HG02623 (cell line): ENCODE data around the gene TELO2.
"Not testable (repeated sequence)": the region's sequence is repeated elsewhere in the genome, so short reads cannot be mapped to it uniquely, and the experiment has no call there.

Source experiments
- ATAC-seq: cut with Tn5 transposase; IDR thresholded peaks from one replicate; pipeline ENCODE4 v1.9.1; 2021; ENCODE audit warnings: moderate library complexity; ENCODE audit not compliant: unreplicated experiment

The TELO2 gene

DNA sequence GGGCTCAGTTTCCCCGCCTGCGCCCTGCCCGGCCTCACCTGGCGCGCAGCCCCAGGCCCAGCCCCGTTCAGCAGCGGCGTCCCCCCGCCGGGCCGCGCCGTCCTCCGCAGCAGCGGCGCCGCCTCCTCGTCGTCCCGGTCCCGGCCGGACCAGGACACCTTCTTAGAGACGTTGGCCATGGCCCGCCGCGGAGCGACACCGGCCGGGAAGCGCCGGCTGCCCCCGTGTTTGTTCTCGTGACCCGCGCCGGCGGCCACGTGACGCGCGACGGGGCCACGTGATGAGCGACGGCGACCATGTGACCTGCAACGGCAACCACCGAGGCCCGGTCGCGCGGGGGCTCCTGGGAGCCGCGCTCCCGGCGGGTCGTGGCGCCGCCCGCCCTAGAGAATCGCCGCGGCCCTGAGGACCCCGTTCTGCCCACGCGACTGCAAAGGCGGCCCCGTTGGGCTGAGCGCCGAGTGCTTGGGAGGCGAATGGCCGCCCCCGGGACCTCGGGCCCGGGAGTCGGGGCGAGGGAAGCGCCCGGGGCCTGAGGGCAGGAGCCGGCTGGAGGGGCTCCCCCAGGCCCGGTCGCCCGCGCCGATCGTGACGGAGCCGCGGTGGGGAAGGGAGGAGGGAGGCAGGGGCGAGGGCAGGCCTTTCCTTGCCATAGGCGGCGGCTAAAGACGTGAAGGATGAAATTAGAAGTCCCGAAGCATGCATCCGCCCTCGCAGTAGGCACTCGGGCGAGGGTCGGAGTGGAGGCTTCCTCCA lies 18.2 kb upstream of the TELO2 start, which contains the start of gene CLCN7:
CLCN7 (minus strand) TSS at position 233 of the 756 bp plus-strand sequence; CDS start at position 179, 54 bp downstream.
- ATAC-seq: peak; percentile 80

DNA sequence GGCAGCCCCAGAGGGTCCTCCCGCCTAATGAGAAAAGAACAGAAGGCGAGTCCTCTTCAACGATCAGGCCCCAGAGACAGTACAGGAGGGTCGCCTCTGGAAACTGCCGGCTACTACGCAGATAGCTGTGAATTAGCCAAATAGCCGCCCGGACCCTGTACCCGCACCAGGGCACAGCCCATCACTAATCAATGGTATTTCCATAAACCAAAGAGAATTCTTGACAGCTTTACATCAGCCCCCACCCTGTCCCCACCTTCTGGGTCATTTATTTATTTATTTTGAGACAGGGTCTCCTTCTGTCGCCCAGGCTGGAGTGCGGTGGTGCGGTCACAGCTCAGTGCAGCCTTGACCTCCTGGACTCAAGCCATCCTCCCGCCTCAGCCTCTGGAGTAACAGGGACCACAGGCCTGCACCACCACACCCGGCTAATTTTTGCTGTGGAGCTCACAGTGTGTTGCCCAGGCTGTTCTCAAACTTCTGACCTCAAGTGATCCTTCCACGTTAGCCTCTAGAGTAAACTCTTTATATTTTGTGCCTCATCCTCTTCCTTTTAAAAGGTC lies 17.5 kb upstream of the TELO2 start:
- peak; percentile 8 for ATAC-seq

DNA sequence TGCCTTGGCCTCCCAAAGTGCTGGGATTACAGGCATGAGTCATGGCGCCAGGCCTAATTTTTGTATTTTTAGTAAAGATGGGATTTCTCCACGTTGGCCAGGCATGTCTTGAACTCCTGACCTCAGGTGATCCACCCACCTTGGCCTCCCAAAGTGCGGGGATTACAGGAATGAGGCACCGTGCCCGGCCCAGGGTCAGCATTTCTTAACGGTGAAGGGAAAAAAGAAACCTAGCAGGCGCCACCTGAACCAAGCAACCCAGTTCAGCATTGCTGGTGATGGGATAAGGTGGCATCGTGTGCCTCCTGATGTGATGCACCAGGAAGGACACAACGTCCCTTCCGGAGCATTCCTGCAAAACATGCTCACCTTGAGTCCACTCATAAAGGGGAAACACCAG lies 16.1 kb upstream of the TELO2 start:
- no peak for ATAC-seq

DNA sequence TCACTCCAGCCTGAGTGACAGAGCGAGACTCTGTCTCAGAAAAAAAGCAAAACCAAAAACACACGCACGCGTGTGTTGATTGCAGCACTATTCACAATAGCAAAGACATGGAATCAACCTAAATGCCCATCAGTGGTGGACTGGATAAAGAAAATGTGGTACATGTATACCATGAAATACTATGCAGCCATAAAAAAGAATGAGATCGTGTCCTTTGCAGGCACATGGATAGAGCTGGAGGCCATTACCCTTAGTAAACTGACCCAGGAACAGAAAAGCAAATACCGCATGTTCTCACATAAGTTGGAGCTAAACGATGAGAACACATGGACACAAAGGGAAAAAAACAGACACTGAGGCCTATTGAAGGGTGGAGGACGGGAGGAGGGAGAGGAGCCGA lies 14.2 kb upstream of the TELO2 start:
- not testable (repeated sequence) for ATAC-seq

DNA sequence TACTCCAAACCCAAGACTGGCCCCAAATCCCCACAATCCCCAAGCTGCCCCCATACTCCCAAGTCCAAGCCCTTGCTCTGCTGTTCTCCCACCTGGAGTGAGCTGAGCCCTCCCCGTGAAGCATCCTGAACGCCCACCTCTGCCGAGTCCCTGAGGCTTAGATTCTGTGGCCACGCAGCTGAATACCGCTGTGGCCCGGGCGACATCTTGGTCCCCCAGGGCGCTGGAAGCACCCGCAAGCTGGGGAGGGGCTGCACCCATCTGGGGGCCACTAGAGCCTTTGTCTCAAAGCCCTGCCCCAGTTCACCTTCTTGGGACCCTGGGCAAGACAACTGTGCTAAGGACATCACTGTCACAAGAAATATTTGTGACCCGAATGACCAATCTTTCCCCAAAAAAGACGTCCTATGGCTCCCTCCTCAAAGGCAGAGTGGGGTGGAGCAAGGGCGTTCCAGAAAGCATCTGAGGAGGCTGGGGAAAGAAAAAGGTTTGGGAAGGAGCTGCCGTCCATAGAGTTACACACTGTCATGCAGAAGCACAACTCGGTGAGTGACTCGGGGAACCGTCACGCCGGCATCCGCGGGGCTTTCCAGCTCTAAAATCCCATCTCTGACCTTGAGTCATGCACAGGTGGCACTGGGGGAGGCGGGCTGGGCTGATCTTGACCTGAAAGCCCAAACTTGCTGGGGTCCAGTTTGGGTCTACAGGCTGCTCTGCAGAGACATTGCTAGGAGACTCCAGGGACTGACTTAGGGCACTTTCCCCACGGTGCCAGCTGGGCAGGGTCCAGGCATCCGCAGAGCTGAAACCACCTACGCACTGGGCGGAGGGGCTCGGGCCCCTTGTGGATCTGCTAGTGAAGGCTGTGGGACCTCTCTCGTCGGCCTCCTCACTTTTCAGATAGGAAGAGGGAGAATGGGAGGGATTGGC lies 11.0 kb upstream of the TELO2 start:
- ATAC-seq: no peak

DNA sequence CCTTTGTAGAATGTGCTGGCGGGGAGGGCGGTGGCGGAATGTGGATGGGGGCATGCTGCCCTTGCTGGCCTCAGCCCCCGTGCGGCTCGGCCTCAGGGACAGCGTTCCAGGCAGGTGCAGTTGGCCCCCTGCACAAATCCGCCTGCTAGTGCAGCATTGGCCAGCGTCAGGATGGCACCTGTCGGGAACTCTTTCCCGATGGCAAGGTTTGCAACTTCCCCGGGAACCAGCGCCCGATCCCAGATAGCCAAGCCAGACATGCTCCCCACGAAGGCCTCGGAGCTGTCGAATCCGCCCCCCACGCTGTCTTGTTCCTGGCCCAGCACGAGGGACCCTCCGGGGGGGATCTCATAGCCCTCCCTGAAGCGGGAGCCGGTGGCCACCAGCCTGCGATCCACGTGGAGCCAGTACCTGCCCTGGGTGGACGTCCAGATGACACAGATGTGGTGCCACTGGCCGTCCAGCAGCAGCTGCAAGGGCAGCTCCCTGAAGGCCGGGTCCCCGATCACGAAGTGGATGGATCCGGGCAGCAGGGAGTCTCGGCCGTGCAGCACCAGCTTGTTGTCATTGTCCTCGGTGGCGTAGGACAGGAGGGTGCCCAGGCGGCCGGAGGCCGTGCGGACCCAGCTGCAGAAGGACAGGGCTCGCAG lies 7.2 kb upstream of the TELO2 start:
- ATAC-seq: no peak

DNA sequence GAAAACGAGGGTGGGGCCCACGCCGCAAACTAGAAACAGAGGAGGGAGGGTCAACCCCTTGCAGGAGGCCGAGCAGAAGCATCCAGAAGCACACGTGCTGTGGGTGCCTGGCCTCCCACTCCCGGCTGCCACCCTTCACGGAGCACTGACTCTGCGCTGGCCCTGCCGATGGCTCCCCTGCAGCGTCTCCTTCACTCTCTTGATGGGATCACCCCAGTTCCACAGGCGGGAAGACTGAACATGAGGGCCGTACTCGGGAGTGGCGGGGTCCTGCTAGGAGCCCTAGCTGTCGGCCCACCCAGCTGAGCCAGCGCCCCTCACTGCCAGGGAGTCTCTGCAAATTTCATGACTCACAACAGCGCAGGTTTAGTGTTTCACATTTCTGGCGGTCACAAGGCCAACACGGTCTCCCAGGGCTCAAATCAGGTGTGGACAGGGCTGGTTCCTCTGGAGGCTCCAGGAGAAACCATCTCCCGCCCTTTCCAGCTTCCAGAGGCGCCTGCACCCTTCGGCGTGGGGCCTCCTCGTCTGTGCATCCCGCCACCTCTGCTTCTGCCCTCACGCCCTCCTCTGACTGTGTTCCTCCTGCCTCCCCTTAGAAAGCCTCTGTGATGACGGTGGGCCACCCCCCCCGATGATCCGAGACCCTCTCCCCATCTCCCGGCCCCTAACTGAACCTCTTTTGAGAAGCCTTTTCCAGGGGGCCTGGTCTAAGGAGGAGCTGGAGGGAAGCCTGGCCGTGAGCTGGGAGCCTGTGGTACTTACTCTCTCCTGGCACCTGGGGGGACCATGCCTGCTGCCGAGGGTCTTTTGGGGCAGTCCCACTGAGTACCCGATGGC lies 6.4 kb upstream of the TELO2 start:
- no peak for ATAC-seq

DNA sequence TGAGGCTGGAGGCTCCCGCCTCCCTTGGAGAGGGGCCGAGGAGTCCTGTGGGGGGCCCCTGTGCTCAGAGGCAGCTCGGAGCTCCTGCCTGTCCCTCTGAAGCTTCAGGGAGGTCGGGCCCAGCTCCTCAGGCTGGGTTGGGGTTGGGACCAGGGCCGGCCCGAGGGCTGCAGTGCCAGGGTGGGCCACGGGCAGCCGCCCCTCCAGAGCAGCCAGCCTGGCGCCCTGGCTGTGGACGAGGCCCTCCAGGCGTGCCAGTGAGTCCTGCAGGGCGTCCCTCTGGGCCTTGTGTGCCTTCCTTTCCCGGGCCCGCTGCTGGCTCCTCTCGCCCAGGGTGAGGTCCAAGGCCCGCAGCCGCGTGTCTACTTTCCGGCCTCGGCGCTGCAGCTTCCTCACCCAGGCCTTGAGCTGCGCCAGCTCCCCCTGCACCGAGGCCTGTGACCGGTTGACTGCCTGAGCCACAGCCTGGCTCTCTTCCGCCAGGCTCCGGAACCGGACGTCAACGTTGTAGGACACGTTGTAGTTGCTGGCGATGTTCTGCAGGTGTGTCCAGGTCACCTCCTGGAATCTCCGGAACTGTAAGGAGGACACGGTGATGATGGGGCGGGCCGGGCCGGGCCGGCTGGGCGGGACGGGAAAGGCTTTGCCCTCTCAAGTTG lies 5.6 kb upstream of the TELO2 start:
- ATAC-seq: no peak

DNA sequence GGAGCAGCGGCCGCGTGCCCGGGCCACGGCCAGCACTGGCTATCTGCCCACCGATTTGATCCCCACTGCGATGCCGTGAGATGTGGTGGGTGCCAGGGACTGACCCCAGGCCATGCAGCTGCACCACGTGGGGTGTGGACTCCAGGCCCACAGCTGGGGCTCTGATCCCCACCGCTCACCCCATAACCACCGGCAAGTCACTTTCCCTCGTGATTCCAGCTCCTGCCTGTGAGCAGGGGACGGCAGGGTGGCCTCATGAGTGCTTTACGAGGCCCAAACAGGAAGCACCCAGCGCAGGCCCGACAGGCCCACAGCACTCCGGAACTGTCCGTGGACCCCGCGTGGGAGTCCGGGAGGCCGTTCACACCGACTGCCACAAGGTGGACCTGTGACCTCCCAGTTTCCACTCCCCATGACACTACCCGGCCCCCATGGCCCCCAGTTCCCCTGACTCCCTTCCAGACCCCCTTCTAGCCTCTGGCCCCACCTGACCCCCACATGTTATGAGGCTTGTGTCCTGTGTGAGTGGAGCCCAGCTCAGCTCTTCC lies 5.0 kb upstream of the TELO2 start:
- no peak for ATAC-seq

DNA sequence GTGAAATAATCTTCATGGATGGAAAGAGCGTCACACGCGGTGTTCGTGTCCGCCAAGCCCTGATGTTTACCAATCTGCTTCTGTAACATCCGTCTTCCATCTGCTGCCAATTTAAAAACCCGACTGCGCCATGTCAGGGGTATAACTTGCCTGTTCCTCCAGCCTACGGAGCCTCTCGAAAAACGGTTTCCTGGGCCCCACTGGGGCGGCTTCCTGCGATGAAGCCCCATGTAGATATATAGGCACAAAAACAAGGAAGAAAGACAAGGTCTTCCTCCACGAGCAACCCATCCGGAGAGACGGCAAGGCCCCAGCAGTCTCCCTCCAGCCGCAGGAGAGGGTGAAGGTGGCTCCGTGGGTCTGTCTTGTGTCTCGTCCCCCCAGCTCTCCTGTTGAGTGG lies 4.5 kb upstream of the TELO2 start, which contains the start of gene PTX4:
PTX4 (minus strand) TSS at position 326 of the 400 bp plus-strand sequence; CDS start at position 291, 35 bp downstream.
- ATAC-seq: no peak

DNA sequence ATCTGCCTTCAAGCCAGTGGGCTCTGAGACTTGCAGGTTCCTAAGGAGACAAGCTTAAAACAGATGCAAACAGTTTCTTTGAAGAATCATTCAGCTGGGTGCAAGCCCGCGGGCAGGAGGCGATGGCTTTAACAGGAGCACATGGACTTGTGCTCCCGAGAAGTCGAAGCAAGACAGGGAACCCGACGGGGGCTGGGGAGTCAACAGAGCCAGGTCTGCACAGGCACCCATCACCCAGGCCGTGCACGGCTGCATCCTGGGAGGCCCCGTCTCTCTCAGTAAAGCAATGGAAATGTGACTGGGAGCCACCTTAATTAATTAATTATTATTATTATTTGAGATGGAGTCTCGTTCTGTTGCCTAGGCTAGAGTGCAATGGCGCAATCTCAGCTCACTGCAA lies 4.1 kb upstream of the TELO2 start:
- no peak for ATAC-seq

DNA sequence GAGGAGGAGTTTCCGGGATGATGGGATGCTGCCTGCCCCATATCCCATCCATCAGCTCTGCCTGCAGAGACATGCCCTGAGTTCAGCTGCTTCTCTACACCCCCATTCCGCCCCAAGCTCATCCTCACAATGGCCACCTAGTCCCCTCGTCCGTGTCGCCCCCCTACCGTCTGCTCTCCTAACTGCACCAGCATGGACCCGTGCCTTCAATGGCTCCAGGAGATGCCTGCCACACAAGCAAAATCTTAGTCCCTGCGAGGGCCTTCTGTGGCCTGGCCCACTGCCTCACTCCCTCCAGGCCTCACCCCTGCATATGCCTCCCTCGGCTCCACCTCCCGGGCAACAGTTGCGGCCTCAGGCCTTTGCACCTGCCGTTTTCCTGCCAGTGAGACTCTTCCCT lies 1.8 kb upstream of the TELO2 start:
- ATAC-seq: no peak

DNA sequence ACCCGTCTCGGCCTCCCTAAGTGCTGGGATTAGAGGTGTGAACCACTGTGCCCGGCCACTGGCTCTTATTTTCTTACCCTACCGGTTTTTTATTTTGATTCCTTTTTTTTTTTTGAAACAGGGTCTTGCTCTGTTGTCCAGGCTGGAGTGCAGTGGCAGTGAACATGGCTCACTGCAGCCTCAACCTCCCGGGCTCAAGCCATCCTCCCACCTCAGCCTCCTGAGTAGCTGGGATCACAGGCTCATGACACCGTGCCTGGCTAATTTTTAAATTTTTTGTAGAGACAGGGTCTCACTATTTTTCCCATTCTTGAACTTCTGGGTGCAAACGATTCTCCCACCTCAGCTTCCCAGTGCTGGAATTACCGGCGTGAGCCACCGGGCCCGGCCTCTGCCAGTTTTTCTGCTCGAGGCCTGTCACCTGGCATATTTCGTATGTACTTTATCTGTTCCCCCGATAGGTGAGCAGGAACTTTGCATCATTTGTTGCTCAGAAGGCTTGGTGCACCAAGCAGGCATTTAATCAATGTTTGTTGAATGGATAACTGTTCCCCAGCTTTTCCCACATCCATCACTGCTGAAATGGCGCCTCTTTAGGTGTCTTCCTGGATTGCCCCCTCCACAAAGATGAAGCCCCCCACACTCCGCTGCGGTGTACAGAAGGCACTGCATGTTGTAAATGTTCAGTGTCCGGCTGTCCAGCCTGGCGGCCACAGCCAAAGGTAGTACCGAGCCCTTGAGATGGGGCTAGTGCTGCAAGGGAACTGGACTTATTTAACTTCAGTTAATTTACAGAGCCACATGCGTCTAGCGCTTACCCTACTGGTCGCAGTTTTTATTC lies 858 bp upstream of the TELO2 start:
- ATAC-seq: no peak

DNA sequence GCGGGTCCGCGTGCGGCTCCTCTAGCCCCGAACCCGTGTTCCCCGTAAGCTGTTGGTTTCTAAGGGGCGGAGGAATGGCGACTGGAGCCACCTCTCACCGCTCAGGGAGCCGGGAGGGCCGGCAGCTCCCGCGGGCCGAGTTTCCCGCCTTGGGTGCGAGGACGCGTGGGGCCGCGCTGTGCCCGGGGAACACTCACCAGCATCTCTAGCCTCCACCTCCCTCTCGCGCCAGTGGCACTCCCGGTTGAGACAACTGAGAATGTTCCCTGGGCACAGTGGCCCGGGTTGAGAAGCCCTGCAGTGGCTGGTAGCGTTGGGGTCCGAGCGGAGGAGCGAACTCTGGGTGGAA lies 560 bp downstream of the TELO2 start:
- ATAC-seq: no peak

DNA sequence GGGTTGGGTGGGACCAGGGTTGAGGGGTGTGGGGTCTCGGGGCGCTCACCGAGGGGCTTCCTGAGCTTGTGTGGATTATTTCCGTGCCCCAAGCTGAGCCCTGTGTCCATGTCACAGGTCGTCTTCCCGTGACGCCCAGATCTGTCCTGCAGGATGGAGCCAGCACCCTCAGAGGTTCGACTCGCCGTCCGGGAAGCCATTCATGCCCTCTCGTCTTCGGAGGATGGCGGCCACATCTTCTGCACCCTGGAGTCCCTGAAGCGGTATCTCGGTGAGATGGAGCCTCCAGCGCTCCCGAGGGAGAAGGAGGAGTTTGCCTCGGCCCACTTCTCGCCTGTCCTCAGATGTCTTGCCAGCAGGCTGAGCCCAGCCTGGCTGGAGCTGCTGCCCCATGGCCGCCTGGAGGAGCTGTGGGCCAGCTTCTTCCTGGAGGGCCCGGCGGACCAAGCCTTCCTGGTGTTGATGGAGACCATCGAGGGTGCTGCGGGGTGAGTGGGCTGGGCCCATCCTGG lies 1.0 kb downstream of the TELO2 start:
- no peak for ATAC-seq

DNA sequence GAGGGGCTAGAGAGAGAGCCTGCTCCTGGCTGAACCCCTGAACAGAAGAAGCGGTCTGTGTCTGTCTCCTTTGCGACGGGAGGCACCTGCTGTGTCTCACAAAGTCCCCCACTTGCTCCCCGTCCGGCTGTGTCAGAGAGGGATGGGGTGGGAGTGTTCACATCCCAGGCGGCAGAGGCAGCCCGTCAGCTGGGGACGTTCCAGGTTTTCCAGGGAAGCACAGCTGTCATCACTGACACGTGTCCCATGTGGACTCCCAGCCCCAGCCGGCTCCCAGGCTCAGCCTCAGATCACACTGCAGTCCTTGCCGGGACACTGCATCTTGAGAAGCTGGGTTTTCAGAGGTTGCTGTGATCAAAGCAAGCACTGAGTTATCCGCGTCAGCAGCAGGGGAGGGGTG lies 1.6 kb downstream of the TELO2 start:
- ATAC-seq: no peak

DNA sequence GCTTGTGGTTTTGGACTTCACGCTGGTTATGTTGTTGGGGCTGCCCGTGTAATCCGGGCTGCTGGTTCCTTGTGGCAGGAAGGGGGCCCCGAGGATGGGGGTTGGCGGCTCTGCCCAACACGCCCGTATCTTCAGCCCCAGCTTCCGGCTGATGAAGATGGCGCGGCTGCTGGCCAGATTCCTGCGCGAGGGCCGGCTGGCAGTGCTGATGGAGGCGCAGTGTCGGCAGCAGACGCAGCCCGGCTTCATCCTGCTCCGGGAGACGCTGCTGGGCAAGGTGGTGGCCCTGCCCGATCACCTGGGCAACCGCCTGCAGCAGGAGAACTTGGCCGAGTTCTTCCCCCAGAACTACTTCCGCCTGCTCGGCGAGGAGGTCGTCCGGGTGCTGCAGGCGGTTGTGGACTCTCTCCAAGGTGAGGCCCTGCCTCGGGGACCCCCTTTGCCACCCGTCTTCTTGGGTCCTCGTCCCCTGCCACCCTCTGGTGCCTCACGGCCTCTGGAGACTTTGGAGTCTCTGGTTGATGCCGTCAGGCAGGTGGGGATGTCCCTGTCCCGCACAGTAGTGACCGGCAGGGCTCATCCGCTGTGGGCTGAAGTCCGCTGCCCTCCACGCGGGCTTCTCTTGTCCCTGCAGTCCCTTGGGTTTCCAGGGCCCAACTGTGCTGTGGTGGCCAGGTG lies 2.2 kb downstream of the TELO2 start:
- ATAC-seq: no peak

DNA sequence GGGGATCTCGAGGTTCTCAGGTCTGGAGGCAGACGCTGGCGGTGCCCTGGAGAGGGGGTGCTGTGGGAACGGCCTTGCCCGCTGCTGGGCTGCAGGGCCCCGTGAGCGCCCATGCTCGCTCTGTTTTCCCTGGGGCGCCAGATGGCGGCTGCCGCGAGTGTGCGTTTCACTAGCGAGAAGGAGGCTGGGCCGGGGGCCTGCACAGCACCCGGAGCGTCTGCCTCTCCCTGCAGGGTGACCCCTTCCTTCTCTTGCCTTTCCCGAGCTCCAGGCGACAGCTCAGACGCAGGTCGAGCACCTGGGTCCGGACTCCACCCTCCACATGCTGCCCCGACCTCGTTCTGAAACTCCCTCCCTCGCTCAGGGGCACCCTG lies 2.7 kb downstream of the TELO2 start:
- ATAC-seq: no peak
